GM23338 (cell line): ENCODE results near the gene SIGLEC12. TPM values are rescaled to one million over a fixed set of nuclear protein-coding genes. Genes with fewer than 3 reads are reported as not detected.

Experiments
- ATAC-seq: fragments of 200-7000 bp; cut with Tn5 transposase; 3 replicates; pipeline ENCODE4 v1.9.1; 2020
- DNase-seq: peaks from one replicate; pipeline ENCODE4 v3.0.0-alpha.2; 2015; ENCODE audit warnings: low spot score
- H2AFZ ChIP-seq: fragments of 200-600 bp; sonication (generic); 2 replicates; pipeline ENCODE4 v1.8.0; 2016; ENCODE audit warnings: antibody characterized with exemption, mild to moderate bottlenecking, moderate library complexity
- H3F3A ChIP-seq: fragments of 200-600 bp; sonication (generic); replicated peaks from 2 replicates; pipeline ENCODE4 v1.8.0; 2017; ENCODE audit warnings: antibody characterized with exemption, mixed run types, low read depth
- H3K27ac ChIP-seq: fragments of 200-600 bp; sonication (generic); 2 replicates; pipeline ENCODE4 v1.6.1; 2016; ENCODE audit warnings: low read depth
- H3K27me3 ChIP-seq: fragments of 200-600 bp; sonication (generic); 2 replicates; pipeline ENCODE4 v1.8.0; 2016; ENCODE audit warnings: mild to moderate bottlenecking, mixed run types, moderate library complexity; ENCODE audit not compliant: insufficient read depth
- H3K36me3 ChIP-seq: fragments of 200-600 bp; sonication (generic); 2 replicates; pipeline ENCODE4 v1.8.0; 2016; ENCODE audit warnings: mild to moderate bottlenecking; ENCODE audit not compliant: insufficient read depth
- H3K4me1 ChIP-seq: fragments of 200-600 bp; sonication (generic); 2 replicates; pipeline ENCODE4 v1.8.0; 2016; ENCODE audit warnings: mild to moderate bottlenecking, moderate library complexity; ENCODE audit not compliant: insufficient read depth
- H3K4me2 ChIP-seq: fragments of 200-600 bp; sonication (generic); 2 replicates; pipeline ENCODE4 v1.7.1; 2017; ENCODE audit warnings: mixed run types
- H3K4me3 ChIP-seq: fragments of 200-600 bp; sonication (generic); 2 replicates; pipeline ENCODE4 v1.6.1; 2016; ENCODE audit warnings: mixed run types
- H3K79me2 ChIP-seq: fragments of 200-600 bp; sonication (generic); replicated peaks from 2 replicates; pipeline ENCODE4 v1.8.0; 2017; ENCODE audit warnings: mild to moderate bottlenecking; ENCODE audit not compliant: insufficient read depth
- H3K9me2 ChIP-seq: fragments of 200-600 bp; sonication (generic); 2 replicates; pipeline ENCODE4 v1.8.0; 2017; ENCODE audit not compliant: insufficient read depth
- H4K20me1 ChIP-seq: fragments of 200-600 bp; sonication (generic); replicated peaks from 2 replicates; pipeline ENCODE4 v1.8.0; 2017; ENCODE audit warnings: mild to moderate bottlenecking; ENCODE audit not compliant: insufficient read depth
- H3K27ac Mint-ChIP-seq: 2 replicates; pipeline ENCODE4 v1.8.0; 2020; ENCODE audit warnings: inconsistent platforms, mild to moderate bottlenecking, moderate library complexity, mixed read lengths
- H3K27me3 Mint-ChIP-seq: 3 replicates; pipeline ENCODE4 v1.8.0; 2022; ENCODE audit warnings: low read depth, mild to moderate bottlenecking, moderate library complexity, mixed read lengths, inconsistent platforms; ENCODE audit not compliant: insufficient read depth, poor library complexity
- H3K36me3 Mint-ChIP-seq: 3 replicates; pipeline ENCODE4 v1.8.0; 2021; ENCODE audit warnings: low read depth, mild to moderate bottlenecking, inconsistent platforms, moderate library complexity, mixed read lengths
- H3K4me1 Mint-ChIP-seq: 3 replicates; pipeline ENCODE4 v1.8.0; 2020; ENCODE audit warnings: mild to moderate bottlenecking, inconsistent platforms, mixed read lengths
- H3K4me3 Mint-ChIP-seq: 3 replicates; pipeline ENCODE4 v1.8.0; 2021; ENCODE audit warnings: moderate library complexity, mild to moderate bottlenecking, inconsistent platforms, mixed read lengths
- H3K9me3 Mint-ChIP-seq: 3 replicates; pipeline ENCODE4 v1.8.0; 2020; ENCODE audit warnings: moderate library complexity, mild to moderate bottlenecking, inconsistent platforms, mixed read lengths
- CREB1 ChIP-seq: fragments of 250-450 bp; sonication (Bioruptor Pico); IDR thresholded peaks from 2 replicates; pipeline ENCODE4 v1.5.0; 2020; ENCODE audit warnings: low read depth, mild to moderate bottlenecking, moderate library complexity
- CTCF ChIP-seq, 2 experiments: fragments of 200-600 bp in 1 of 2; sonication (generic) in 1 of 2; conservative IDR thresholded peaks; 2 replicates each; pipeline versions ENCODE4 v1.5.1 to v1.6.1; 2016 to 2017; ENCODE audit warnings: antibody characterized with exemption in 2 of 2, low read depth in 2 of 2, mild to moderate bottlenecking in 2 of 2, moderate library complexity in 1 of 2
- ETS1 ChIP-seq: IDR thresholded peaks from 2 replicates; pipeline ENCODE4 v1.6.1; 2016; ENCODE audit warnings: antibody characterized with exemption
- EZH2 ChIP-seq: fragments of 200-600 bp; sonication (generic); IDR thresholded peaks from one replicate; pipeline ENCODE4 v1.8.0; 2017; ENCODE audit warnings: antibody characterized with exemption, mild to moderate bottlenecking, low read depth; ENCODE audit not compliant: unreplicated experiment
- JUNB ChIP-seq: IDR thresholded peaks from one replicate; pipeline ENCODE4 v1.6.1; 2016; ENCODE audit warnings: antibody characterized with exemption; ENCODE audit not compliant: unreplicated experiment
- NANOG ChIP-seq: IDR thresholded peaks from 2 replicates; pipeline ENCODE4 v1.6.1; 2016; ENCODE audit warnings: antibody characterized with exemption, borderline replicate concordance
- POLR2AphosphoS5 ChIP-seq: IDR thresholded peaks from 2 replicates; pipeline ENCODE4 v1.6.1; 2016; ENCODE audit warnings: antibody characterized with exemption, low read depth
- ZNF114 ChIP-seq: fragments of 250-450 bp; sonication (Bioruptor Pico); IDR thresholded peaks from 2 replicates; pipeline ENCODE4 v1.5.0; 2020; ENCODE audit warnings: mild to moderate bottlenecking, moderate library complexity
- ZNF331 ChIP-seq: fragments of 250-450 bp; sonication (Bioruptor Pico); IDR thresholded peaks from 2 replicates; pipeline ENCODE4 v1.5.0; 2020; ENCODE audit warnings: low read depth, mild to moderate bottlenecking, moderate library complexity
- ZNF462 ChIP-seq: fragments of 250-450 bp; sonication (Bioruptor Pico); IDR thresholded peaks from 2 replicates; pipeline ENCODE4 v1.5.0; 2020; ENCODE audit warnings: mild to moderate bottlenecking, moderate library complexity
- polyA plus RNA-seq: library from polyadenylated mRNA; unstranded; fragments of >200 nt; fragmentation: Nextera tagmentation; extraction: Ambion mirVana; gene quantifications from 2 replicates; pipeline ENCODE4 v1.2.1, GENCODE V29; 2016
- total RNA-seq: library from RNA; depleted of rRNA; stranded (reverse); fragments of >200 nt; shearing (Covaris generic); gene quantifications from 2 replicates; pipeline ENCODE4 v1.2.3, GENCODE V29; 2014

Gene SIGLEC12
- total and polyA plus RNA-seq, 2 experiments from 2014 or later: not detected

- ATAC-seq (no peak), DNase-seq (no peak)
- H3K4me1 ChIP-seq: no peaks in the 10 kb centered on the region; the same call in 1 of the 2 replicates
- Mint-ChIP-seq H3K9me3 (peaks cover 90% of the 10 kb centered on the region), H3K27ac (no peak overlapping the region), H3K36me3 (peaks cover 23% of the 10 kb centered on the region), H3K4me3 (no peak overlapping the region), H3K27me3 (peaks cover 18% of the 10 kb centered on the region), H3K4me1 (no peaks in the 10 kb centered on the region)
- no peak overlapping the region for H3K4me2 ChIP-seq
- no peak overlapping the region for H2AFZ ChIP-seq
- H3K36me3 ChIP-seq: no peaks in the 10 kb centered on the region
- no peaks in the 10 kb centered on the region for H4K20me1 ChIP-seq
- no peaks in the 10 kb centered on the region for H3F3A ChIP-seq
- no peaks in the 10 kb centered on the region for H3K79me2 ChIP-seq
- no peaks in the 10 kb centered on the region for H3K27me3 ChIP-seq
- H3K9me2 ChIP-seq: no peaks in the 10 kb centered on the region
- TF ChIP-seq POLR2AphosphoS5: no peak
- no peak overlapping the region for H3K27ac ChIP-seq
- H3K4me3 ChIP-seq: no peak overlapping the region
Measured at GRCh38 chr19:51546650-51547396, 45.2 kb upstream of the SIGLEC12 start.

- ATAC-seq: no peak
- Histone ChIP-seq H3K9me2 (no peaks in the 10 kb centered on the region), H3K4me2 (no peak overlapping the region), H3K79me2 (no peaks in the 10 kb centered on the region), H3K4me1 (no peaks in the 10 kb centered on the region), H2AFZ (no peak overlapping the region), H3F3A (no peaks in the 10 kb centered on the region), H4K20me1 (no peaks in the 10 kb centered on the region), H3K27ac (no peak overlapping the region), H3K36me3 (no peaks in the 10 kb centered on the region), H3K4me3 (no peak overlapping the region), H3K27me3 (no peaks in the 10 kb centered on the region)
- Mint-ChIP-seq H3K27me3 (peaks cover 19% of the 10 kb centered on the region), H3K4me1 (no peaks in the 10 kb centered on the region), H3K27ac (no peak overlapping the region), H3K4me3 (no peak overlapping the region), H3K9me3 (peaks cover 90% of the 10 kb centered on the region), H3K36me3 (peaks cover 25% of the 10 kb centered on the region)
- DNase-seq: no peak
- TF ChIP-seq NANOG: no peak
- TF ChIP-seq ETS1: no peak
- no peak for TF ChIP-seq EZH2
- no peak for TF ChIP-seq CTCF (conservative IDR thresholded peaks at IDR 0.05; ENCODE audit: low read depth in 2 of 2)
- no peak for TF ChIP-seq JUNB
- no peak for TF ChIP-seq ZNF114
- no peak for TF ChIP-seq ZNF331 (CRISPR knock-in tag)
- no peak for TF ChIP-seq ZNF462
- TF ChIP-seq CREB1 (CRISPR knock-in tag): no peak
- no peak for TF ChIP-seq POLR2AphosphoS5
Measured at GRCh38 chr19:51546107-51546649, 44.6 kb upstream of the SIGLEC12 start.
